Stimulated activated CD4-positive, alpha-beta T cell treated with anti-CD3 and anti-CD28 coated beads, TNF-alpha, amount 100 ng/mL, for 4 hours (primary cell): Measurements from ENCODE around the gene IL13.
"Not testable (repeated sequence)": the region's sequence is repeated elsewhere in the genome, so short reads cannot be mapped to it uniquely, and the experiment has no call there.

Experiments
- DNase-seq, 3 experiments: peaks; one replicate each; pipeline ENCODE4 v3.0.0-alpha.2; 2020; ENCODE audit warnings: low read depth in 3 of 3

Gene IL13

DNA sequence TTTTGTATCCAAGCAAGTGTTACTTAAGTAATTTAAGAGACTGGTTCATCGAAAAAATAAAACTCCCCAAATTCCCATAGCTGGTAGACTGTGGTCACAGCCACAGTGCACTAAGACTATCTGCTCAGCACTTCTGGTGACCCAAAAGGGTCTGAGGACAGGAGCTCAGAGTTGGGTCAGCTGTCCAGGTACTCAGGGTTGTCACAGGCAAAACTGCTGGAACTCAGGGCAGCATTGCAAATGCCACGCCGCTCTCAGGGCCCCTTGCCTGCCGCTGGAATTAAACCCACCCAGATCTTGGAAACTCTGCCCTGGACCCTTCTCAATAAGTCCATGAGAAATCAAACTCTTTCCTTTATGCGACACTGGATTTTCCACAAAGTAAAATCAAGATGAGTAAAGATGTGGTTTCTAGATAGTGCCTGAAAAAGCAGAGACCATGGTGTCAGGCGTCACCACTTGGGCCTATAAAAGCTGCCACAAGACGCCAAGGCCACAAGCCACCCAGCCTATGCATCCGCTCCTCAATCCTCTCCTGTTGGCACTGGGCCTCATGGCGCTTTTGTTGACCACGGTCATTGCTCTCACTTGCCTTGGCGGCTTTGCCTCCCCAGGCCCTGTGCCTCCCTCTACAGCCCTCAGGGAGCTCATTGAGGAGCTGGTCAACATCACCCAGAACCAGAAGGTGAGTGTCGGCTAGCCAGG lies at the start of gene IL13:
Gene IL13, plus strand, starts transcription at position 498 of the 705 bp plus-strand sequence. Its CDS starts 14 bp downstream, at position 512.
- DNase-seq: no peak

DNA sequence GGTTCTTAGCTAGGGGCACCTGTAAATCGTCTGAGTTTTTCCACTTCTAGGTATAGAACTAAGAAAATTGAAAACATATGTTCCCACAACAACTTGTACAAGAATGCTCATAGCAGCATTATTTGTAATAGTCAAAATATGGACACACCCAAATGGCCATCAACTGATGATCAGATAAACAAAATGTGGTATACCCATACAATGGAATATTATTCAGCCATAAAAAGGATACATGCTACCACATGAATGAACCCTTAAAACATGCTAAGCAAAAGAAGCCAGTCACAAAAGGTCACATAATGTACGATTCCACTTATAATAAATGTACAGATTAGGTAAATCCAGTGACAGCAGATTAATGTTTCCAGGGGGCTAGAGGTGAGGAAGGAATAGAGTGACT lies 46.0 kb upstream of the IL13 start:
- DNase-seq: no peak

DNA sequence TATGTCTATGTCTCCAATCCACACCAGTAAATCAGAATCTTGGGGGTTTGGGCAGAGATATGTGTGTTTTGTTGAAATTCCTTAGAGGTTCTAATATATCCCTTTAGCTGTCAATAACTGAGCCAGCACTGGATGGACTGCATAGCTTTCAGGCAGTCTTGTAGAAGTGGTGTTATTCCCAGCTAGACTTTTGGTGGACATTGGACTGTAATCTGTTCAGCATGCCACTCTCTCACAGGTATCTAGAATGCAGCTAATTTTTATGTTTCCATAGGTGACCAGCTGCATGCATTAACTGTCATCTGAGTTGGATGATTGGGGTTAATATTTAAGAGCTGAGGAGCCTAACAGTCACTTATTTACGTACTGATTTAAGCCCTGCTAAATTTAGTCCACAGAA lies 45.1 kb upstream of the IL13 start:
- DNase-seq: no peak

DNA sequence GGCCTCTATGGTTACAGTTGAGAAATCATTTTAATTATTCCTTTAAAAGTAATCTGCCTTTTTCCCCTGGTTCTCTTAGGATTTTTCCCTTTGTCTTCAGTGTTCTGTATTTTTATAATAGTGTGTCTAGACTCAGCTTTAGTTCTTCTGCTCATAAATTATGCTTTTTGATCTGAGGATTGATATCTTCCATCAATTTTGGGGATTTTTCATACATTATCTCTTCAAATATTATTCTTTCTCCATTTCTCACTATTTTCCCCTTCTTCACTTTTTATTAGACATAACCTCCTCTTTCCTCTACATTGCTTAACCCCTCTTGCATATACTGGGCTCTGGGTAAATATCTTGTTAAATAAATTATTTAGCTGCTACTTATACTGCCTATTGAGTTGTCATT lies 36.3 kb upstream of the IL13 start:
- no peak for DNase-seq

DNA sequence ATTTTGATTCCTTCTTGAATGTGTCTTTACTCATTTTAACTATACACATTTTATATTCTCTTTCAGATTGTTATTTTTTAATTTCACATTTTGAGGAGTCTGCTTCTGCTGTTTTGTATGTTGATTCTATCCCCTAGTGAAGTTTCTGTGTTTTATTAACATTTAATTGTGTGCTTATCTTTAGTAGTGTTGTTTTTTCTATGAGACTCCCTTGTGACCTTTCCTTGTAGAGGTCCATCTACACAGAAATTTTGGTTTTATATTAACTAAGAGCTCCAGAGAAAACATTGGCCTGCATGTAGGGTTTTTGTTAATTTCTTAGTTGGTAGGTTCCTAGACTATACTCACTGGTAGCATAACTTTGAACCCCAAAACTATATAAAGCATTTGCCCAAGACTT lies 35.4 kb upstream of the IL13 start:
- no peak for DNase-seq

DNA sequence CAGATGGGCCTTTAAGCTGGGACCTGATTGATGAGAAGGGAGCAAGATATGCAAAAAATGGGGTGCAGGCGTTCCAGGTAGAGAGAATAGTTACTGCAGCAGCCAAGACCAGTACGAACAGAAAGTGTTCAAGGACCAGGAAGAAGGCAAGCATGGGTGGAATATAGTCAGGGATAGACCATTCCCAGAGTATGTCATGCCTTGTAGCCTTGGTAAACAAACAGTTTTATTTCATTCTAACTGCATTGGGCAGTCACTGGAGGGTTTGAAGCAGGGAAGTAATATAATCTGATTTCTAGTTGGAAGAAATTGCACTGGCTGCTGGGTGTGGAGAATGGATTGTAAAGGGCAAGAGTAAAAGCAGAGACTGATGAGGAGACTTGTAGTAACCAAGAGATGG lies 30.5 kb upstream of the IL13 start:
- no peak for DNase-seq

DNA sequence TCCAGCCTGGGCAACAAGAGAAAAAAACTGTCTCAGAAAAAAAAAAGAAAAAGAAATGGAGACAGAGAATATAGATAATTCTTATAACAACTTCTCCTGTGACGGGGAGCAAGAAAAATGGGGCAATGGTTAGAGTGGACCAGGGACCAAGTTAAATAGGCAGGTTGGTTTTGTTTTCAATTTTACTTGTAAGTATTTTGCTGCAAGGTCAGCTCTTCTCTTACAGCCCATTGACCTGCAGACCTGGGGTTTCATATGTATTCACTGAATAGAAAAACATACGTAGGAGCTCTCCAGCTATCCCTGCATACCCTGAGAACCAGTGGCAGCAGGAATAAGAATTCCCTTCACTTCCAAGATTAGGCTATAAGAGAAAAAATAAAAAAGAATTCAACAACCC lies 29.2 kb upstream of the IL13 start:
- DNase-seq: no peak

DNA sequence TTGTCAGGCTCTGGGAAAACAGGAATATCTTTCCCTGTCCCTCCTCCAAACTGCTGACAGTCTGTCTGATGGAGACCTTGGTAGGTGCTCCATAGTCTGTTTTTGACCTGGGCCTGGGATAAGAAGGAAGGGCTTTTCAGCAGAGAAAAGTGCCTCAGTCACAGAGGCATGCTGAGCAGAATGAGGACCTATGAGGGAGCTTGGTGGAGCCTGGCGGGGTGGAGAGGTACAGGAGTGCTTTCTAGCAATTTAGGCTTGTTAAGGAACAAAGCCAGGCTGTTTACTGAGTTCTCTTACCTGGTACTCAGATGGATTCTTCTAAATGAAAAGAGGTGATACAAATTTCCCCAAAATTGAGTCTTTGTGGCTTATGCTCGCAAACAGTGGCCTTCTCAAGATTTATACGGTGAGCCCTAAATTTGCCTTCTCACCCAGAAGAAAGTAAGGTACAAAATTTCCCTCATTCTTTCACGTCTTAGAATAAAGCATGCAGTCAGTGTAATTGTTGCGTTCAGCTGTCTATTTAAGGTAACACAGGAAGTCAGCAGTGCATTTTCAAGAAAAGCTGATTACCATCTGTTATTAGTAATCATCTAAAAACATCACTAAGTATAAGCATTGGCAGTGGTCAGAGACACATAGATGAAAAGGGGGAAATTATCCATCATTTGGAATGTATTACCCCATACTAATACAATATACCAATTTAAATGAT lies 28.6 kb upstream of the IL13 start:
- DNase-seq: no peak

DNA sequence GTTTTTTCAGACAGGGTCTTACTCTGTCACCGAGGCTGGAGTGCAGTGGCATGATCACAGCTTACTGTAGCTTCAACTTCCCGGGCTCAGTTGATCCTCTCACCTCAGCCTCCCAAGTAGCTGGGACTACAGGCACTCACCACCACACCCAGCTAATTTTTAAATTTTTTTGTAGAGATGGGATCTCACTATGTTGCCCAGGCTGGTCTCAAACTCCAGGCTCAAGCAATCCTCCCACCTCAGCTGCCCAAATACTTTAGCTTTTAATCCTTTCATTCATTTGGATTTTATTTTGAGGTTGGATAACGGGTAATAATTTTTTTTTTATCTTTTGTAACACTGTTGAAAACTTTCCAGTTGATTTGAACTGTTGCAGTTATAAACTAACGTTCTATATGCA lies 24.4 kb upstream of the IL13 start:
- not testable (repeated sequence) for DNase-seq

DNA sequence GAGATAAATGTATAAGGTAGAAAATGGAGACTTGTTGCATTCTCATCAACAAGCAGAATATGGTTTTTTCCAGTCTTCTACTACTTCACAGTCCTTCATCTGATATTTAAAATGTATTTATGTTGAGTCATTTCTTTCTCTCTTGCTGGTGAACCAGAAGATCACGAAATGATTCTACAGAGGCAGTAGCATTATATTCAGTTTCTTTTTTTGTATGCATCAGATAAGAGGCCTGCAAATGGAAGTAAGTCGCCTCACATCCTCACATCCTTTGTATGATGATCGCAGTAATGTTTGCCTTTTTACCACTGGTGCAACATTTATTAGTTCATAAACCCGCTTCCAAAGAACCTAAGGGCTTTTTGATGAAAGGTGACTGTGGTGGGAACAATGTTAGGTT lies 22.1 kb upstream of the IL13 start:
- no peak for DNase-seq

DNA sequence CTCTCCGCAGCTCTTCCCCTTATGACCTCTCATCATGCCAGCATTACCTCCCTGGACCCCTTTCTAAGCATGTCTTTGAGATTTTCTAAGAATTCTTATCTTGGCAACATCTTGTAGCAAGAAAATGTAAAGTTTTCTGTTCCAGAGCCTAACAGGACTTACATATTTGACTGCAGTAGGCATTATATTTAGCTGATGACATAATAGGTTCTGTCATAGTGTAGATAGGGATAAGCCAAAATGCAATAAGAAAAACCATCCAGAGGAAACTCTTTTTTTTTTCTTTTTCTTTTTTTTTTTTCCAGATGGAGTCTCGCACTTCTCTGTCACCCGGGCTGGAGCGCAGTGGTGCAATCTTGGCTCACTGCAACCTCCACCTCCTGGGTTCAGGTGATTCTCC lies 20.7 kb upstream of the IL13 start:
- no peak for DNase-seq

DNA sequence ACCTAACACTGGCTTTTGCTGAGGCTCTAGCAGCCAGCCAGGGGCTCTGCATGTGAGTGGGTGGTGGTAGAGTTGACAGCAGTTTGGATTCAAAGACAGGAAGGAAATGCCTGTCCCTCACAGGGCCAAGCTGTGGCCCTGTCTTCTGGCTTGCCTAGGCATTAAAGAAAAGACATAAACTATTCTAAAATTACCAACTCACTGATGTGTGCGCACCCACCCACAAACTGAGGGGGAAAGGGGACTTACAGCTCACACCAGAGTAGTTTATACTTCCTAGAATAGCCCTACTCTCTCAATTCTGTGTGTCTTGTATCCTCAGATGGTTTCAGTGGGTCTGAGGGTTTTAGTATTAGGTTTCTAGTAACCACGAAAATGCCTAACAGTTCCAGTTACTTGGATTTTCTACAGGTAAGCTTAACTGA lies 18.3 kb upstream of the IL13 start:
- DNase-seq: no peak

DNA sequence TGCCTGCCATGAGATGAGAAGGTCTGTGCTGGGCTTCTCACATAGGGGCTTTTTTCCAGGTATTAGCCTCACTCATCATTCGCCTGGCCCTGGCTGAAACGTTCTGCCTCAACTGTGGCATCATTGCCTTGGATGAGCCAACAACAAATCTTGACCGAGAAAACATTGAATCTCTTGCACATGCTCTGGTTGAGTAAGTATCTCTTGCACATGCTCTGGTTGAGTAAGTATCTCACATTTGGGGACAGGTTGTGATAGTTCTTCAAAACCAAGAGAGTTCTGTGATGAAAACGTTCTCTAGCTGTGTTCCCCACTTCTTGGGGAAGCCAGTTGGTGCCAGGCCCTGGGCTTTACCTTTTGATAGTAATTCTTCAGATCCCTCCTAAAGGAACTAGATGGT lies 17.4 kb upstream of the IL13 start:
- DNase-seq: no peak

DNA sequence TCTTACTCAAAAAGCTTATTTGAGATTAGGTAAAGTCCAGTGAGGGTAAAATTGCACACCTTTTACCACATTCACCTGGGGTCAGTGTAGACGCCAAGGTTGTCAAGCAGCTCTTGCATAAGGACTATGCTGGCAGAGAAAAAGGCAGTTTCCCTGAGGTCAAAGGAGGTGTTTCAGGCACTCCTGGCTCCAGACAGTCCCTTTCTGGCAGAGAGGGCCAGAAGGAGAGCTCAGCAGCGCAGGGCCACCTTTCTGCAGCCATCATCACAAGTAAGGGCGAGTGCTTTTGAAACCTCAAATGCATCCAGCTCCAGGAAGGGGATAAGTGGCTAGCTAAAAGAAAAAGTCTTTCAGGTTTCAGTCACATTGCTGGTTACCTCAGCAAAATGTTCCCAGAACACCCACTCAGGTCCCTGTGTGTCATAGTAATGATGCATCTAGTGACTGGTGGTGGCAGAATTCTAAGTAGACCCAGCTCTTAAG lies 16.7 kb upstream of the IL13 start:
- no peak for DNase-seq

DNA sequence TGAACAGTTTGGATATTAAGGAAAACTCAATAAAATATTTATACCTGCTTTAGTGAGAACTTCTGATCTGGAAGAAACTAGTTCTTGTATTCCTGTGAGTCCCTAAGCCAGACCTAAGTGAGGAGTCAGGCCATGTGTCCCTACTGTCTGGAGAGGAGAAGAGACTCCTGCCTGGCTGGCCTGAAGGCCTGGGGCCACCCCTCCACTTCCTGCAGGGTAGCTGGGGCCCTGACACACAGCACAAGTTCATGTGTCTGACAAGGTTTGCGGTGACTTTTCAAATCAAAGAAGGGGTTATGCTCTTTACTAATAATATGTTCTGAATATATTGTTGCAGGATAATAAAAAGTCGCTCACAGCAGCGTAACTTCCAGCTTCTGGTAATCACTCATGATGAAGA lies 16.1 kb upstream of the IL13 start:
- no peak for DNase-seq

DNA sequence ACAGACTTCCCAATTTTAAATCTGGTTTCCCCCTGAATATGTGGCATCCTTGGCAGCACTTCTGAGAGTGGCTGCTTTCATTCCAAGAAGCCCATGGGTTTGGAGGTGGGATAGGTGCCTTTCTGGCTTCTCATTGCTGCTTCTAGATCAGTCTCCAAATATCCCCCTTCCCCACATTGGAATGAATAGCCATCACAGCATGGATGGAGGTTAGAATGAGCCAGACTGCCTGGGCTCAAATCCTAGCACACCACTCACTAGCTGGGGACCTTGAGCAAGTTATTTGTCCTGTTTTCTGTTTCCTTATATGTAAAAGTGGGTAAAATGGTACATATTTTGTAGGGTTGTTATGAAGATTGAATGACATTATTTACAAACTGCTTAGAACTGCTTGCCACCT lies 13.8 kb upstream of the IL13 start:
- DNase-seq: no peak

DNA sequence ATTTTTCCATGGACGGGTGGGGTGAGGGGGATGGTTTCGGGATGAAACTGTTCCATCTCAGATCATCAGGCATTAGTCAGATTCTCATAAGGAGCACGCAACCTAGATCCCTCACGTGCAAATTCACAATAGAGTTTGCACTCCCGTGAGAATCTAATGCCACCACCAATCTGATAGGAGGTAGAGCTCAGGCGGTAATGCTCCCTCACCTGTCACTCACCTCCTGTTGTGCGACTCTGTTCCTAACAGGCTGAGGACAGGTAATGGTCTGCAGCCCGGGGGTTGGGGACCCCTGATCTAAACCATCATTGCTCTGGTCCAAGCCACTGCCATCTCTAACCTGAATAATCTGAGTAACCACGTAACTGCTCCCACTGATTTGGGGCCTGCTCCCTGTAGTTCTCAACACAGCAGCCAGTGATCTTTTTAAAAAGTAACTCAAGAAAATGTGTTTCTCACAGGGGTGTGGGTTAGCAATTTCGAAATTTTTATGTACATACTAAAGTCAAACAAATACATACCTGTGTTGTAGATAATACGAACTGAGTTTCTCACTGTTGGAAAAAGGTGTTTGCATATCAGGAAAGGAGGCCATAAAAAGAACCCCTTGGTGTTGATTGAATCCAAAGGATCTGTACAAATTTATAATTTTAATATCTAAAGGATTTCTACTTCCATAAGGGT lies 11.2 kb upstream of the IL13 start:
- DNase-seq: no peak

DNA sequence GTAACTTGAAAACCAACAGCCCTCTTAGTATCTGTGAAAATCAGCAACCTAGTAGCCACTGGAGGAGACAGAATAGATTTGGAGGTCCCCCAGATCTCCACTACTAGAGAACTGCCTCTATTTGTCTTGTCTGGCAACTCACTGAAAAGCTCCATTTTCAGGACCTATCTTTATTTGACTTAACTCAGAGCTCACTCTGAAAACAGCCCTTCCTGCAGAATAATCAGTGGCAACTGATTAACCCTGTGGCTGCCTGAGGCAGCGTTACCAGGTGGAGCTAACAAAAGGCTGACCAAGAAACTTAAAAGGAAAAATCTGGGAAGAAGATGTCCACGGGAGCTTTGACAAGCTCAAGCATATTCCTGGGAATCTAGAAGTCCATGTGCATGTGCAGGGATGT lies 10.5 kb upstream of the IL13 start:
- DNase-seq: no peak

DNA sequence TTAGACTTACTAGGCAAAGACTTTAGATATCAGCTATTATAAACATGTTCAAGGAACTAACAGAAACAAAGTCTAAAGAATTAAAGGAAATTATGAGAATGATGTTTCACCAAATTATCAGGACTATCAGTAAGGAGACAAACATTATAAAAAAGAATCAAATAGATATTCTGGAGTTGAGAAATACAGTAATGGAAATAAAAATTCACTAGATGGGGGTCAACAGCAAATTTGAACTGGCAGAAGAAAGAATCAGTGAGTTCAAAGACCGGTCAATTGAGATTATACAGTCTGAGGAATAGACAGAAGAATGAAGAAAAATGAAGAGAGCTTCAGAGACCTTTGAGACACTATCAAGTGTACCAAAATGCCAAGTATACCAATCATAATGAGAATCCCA lies 9.6 kb upstream of the IL13 start:
- no peak for DNase-seq

DNA sequence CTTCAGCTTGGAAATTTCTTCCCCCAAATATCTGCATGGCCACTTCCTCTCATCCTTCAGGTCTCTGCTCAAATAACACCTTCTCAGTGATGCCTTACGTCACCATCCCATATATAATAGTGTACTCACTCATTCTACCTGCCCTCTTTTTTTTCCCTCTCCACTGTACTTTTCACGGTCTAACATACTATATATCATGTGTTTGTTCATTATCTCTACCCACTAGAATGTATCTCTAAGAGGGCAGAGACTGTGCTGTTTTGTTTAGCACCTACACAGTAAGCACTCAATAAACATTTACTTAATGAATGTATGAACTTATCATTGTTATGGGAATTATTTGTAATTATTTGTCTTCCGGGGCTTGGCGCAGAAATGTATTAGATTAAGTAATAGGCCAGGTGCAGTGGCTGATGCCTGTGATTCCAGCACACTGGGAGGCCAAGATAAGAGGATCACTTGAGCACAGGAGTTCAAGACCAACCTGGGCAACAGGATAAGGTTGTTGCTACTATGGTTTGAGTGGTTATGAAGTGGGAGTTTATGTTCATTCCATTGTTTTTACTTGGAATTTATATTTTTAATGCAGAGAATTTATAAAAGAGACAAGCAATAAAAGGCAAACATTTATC lies 6.0 kb upstream of the IL13 start:
- DNase-seq: no peak

DNA sequence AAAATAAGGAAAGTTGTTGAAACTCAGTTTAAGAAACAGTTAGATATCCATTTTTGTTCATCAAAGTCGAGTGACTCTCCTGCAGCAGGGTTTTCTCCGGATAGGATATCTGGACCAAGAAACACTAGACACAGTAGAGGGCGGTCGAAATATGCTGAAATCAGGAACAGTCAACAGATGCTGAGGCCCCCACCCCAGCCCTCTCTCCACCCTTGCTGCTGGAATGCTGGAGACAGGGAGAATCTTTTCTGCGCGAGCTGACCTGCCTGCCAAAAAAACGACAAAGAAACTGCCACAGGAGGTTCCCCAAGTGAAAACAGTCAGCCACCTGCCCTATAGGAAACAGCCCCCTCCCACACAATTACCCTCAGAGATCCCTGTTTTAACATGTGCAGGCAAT lies 4.3 kb upstream of the IL13 start:
- DNase-seq: no peak
